HepG2 (cell line): ENCODE data around the gene LDAF1.
"Not testable (repeated sequence)": the region's sequence is repeated elsewhere in the genome, so short reads cannot be mapped to it uniquely, and the experiment has no call there.

ENCODE experiments used
- CCAR2 ChIP-seq: fragments of 200-400 bp; formaldehyde crosslinking; optimal IDR thresholded peaks from 2 replicates; pipeline ENCODE3; 2018; ENCODE audit warnings: low read depth, mild to moderate bottlenecking, low read length, moderate library complexity
- CENPBD1 ChIP-seq: sonication (generic); formaldehyde crosslinking; IDR thresholded peaks from 2 replicates; pipeline ENCODE4 v1.8.0; 2022; ENCODE audit warnings: missing genetic modification reagents, low read depth, mild to moderate bottlenecking, borderline replicate concordance
- DPF2 ChIP-seq: sonication (generic); formaldehyde crosslinking; IDR thresholded peaks from 2 replicates; pipeline ENCODE4 v1.4.0; 2020; ENCODE audit warnings: mild to moderate bottlenecking, low read depth, missing genetic modification reagents, borderline replicate concordance
- EP300 ChIP-seq, 3 experiments: sonication (generic) in 1 of 3; formaldehyde crosslinking in 1 of 3; IDR thresholded peaks; 2 replicates each; pipeline versions ENCODE4 v1.5.1 to v1.6.1; 2011 to 2020; ENCODE audit warnings: low read depth in 2 of 3, low read length in 2 of 3, borderline replicate concordance in 1 of 3, improper control_type of control experiment in 1 of 3, mild to moderate bottlenecking in 1 of 3, missing genetic modification reagents in 1 of 3, moderate library complexity in 1 of 3
- ISX ChIP-seq: sonication (generic); formaldehyde crosslinking; conservative IDR thresholded peaks from 2 replicates; pipeline ENCODE4 v1.5.0; 2020; ENCODE audit warnings: missing genetic modification reagents
- PHB2 ChIP-seq: fragments of 450-650 bp; IDR thresholded peaks from 2 replicates; pipeline ENCODE4 v1.6.1; 2018; ENCODE audit not compliant: partially characterized antibody
- PHF21A ChIP-seq: sonication (generic); formaldehyde crosslinking; IDR thresholded peaks from 2 replicates; pipeline ENCODE4 v1.5.0; 2020; ENCODE audit warnings: mild to moderate bottlenecking, missing genetic modification reagents
- REST ChIP-seq, 2 experiments: IDR thresholded peaks; 2 replicates each; pipeline ENCODE4 v1.6.1; 2011 to 2012; ENCODE audit warnings: low read length in 2 of 2, borderline replicate concordance in 1 of 2, low read depth in 1 of 2, mild to moderate bottlenecking in 1 of 2, moderate library complexity in 1 of 2
- SMAD9 ChIP-seq: sonication (generic); formaldehyde crosslinking; IDR thresholded peaks from 2 replicates; pipeline ENCODE4 v1.5.1; 2020; ENCODE audit warnings: mild to moderate bottlenecking, missing genetic modification reagents
- ZNF513 ChIP-seq: sonication (generic); formaldehyde crosslinking; conservative IDR thresholded peaks from 2 replicates; pipeline ENCODE4 v1.5.0; 2020; ENCODE audit warnings: missing genetic modification reagents
- ZNF576 ChIP-seq: sonication (generic); formaldehyde crosslinking; IDR thresholded peaks from 2 replicates; pipeline ENCODE4 v1.4.0; 2020; ENCODE audit warnings: mild to moderate bottlenecking, missing genetic modification reagents

- TF ChIP-seq CCAR2; SMAD9; DPF2; ISX; PHF21A (CRISPR knock-in tag); EP300 (IDR thresholded peaks at IDR 0.05; ENCODE audit: low read depth in 2 of 2, low read length in 2 of 2); EP300 (CRISPR knock-in tag; IDR thresholded peaks at IDR 0.05; ENCODE audit: borderline replicate concordance); REST (IDR thresholded peaks at IDR 0.05; ENCODE audit: borderline replicate concordance in 1 of 2, low read depth in 1 of 2, low read length in 2 of 2); PHB2; CENPBD1; ZNF513; ZNF576 (CRISPR knock-in tag): not testable (repeated sequence)
These were observed 2.5 kb upstream of the LDAF1 start for GRCh38 chr16:21156011-21156410.
